Measurements from ENCODE around the gene ANAPC10.

Gene ANAPC10

DNA sequence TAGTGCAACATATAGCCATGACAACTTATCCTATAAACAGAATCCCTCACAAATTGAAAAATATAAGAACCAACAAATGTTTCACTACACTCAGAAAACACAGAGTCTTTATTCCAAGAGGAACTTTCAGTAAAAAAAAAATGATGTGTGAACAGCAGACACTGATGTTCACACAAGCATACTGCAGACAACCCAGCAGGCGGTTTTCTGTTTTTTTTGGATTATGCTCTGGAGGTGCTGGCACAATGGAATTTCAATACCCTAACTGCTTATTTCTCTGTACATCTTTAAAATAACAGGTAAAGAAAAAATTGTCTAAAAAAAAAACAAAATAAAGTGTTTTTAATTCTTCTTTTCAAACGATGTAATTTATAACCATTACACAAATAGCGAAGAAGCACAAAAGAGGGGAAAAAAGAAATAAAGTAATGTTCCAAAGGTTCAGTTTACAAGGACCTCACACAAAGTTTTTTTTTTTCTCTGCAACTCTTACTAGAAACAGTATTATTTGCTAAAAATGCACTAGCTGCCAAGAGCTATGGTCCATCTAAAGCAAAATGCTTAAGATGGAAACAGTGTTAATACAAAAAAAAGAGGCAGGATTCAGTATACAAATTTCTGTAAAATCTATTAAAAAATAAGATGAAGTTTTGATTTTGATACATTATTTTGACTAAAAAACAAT, 55.3 kb downstream of the ANAPC10 start:
- no peak overlapping the region for H3K4me3 ChIP-seq (ENCODE audit: low read depth, low read length)
- TF ChIP-seq, protein P1, sequence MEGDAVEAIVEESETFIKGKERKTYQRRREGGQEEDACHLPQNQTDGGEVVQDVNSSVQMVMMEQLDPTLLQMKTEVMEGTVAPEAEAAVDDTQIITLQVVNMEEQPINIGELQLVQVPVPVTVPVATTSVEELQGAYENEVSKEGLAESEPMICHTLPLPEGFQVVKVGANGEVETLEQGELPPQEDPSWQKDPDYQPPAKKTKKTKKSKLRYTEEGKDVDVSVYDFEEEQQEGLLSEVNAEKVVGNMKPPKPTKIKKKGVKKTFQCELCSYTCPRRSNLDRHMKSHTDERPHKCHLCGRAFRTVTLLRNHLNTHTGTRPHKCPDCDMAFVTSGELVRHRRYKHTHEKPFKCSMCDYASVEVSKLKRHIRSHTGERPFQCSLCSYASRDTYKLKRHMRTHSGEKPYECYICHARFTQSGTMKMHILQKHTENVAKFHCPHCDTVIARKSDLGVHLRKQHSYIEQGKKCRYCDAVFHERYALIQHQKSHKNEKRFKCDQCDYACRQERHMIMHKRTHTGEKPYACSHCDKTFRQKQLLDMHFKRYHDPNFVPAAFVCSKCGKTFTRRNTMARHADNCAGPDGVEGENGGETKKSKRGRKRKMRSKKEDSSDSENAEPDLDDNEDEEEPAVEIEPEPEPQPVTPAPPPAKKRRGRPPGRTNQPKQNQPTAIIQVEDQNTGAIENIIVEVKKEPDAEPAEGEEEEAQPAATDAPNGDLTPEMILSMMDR (IDR thresholded peaks at IDR 0.05; ENCODE audit: low read depth, low read length): no peak

DNA sequence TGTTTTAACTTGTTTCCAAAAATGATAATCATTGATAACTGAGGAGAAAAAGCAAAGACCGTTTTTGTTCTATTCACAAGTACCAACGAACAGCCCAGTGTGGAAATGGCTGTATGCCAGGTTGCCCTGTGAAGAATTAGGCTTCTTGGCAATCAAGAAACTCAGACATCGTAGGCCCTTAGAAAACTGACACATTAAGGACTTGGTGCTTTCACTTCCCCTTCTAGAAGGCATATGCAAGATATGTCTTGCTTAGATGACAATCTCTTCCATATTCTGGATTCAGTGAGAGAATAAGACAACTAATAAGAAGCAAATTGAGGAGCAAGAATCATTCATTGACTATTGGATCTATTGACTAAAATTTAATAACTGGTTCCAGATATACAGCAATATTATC, 56.6 kb downstream of the ANAPC10 start:
- TF ChIP-seq, protein P1 (IDR thresholded peaks at IDR 0.05; ENCODE audit: low read depth, low read length): no peak
- H3K4me3 ChIP-seq (ENCODE audit: low read depth, low read length): no peak overlapping the region

DNA sequence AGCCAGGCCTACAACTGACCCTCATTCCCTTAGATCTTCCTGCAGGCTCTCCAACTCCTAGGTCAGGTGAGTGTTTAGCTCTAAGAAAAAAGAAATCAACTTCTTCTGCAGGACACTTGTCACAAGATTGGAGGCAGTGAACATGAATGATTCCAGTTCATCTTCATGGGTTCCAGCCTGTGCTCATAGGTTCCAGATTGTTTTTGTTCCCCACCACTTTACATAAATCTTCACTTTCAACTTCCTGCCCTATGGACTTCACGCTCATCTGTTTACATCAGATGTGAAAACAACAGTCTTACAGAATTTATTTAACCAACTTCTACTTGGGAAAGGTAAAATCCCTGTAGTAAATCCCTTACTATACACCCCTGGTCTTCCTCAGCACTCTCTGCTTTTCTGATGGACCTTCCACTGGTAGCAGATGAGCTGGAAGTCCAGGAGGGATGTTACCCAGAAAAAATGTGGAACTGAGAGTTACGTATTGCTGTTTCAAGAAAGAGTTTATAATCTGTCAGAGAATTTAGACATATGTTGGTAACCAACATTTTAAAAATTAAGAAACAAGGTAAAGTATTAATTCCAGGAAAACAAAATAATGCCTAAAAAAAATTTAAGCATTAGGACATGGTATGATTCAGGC, 62.4 kb downstream of the ANAPC10 start:
- H3K4me3 ChIP-seq (ENCODE audit: low read depth, low read length): no peak overlapping the region
- TF ChIP-seq, protein P1 (IDR thresholded peaks at IDR 0.05; ENCODE audit: low read depth, low read length): no peak

DNA sequence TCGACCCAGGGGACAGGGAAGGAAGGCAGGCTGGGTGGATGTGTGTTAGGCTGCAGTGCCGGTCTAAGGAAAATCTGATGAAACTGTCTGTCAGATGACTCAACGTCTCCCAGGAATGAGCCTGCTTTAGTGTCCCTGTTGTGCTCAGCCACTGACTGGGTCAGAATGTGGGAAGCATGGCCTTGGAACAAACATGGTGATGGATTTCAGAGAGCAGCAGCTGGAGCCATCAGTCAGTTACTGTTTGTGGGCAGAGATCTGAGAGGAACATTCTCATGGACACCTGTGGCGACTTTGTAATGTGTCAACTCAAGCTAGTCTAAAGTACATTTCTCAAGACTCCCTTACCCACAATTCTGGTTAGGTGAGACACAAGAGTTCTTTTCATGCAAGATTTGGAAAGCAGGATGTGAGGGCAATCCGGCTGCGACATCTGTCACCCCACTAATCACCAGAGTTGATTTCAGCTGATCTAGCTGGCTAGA, 63.2 kb downstream of the ANAPC10 start:
- TF ChIP-seq, protein P1 (IDR thresholded peaks at IDR 0.05; ENCODE audit: low read depth, low read length): no peak

DNA sequence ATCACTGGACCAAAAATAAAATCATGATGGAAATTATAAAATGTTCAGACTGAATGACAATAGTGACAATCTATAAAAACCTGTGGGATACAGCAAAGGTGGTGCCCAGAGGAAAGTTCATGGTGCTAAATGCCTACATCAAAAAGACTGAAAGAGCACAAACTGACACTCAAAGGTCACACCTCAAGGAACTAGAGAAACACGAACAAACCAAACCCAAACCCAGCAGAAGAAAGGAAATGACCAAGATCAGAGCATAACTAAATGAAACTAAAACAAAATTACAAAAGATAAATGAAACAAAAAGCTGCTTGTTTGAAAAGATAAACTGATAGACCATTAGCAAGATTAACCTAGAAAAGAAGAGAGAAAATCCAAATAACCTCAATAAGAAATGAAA, 78.7 kb downstream of the ANAPC10 start:
- H3K4me3 ChIP-seq (ENCODE audit: low read depth, low read length): no peak overlapping the region
- TF ChIP-seq, protein P1 (IDR thresholded peaks at IDR 0.05; ENCODE audit: low read depth, low read length): no peak

More for the DNA sequence above, 63.2 kb downstream of the ANAPC10 start:
- no peak overlapping the region for H3K4me3 ChIP-seq (ENCODE audit: low read depth, low read length)

GRCh38 chr4:145014365-145014764, 83.6 kb downstream of the ANAPC10 start:
- no peak overlapping the region for H3K4me3 ChIP-seq (ENCODE audit: low read depth, low read length)
- TF ChIP-seq, protein P1 (IDR thresholded peaks at IDR 0.05; ENCODE audit: low read depth, low read length): no peak

- no peak overlapping the region for H3K4me3 ChIP-seq (ENCODE audit: low read depth, low read length)
- TF ChIP-seq, protein P1 (IDR thresholded peaks at IDR 0.05; ENCODE audit: low read depth, low read length): no peak
Observed at GRCh38 chr4:145012841-145013240, 85.2 kb downstream of the ANAPC10 start.

Measured in WI38 (cell line).